Stimulated activated naive CD4-positive, alpha-beta T cell treated with Interleukin-2 at 50 U/mL for 16 hours (primary cell): ENCODE results near the gene GRK6.
"Not testable (repeated sequence)": the region's sequence is repeated elsewhere in the genome, so short reads cannot be mapped to it uniquely, and the experiment has no call there.

Experiments used
- DNase-seq: peaks from one replicate; lab custom pipeline; 2025; lab: John Stamatoyannopoulos, UW

Gene GRK6

DNA sequence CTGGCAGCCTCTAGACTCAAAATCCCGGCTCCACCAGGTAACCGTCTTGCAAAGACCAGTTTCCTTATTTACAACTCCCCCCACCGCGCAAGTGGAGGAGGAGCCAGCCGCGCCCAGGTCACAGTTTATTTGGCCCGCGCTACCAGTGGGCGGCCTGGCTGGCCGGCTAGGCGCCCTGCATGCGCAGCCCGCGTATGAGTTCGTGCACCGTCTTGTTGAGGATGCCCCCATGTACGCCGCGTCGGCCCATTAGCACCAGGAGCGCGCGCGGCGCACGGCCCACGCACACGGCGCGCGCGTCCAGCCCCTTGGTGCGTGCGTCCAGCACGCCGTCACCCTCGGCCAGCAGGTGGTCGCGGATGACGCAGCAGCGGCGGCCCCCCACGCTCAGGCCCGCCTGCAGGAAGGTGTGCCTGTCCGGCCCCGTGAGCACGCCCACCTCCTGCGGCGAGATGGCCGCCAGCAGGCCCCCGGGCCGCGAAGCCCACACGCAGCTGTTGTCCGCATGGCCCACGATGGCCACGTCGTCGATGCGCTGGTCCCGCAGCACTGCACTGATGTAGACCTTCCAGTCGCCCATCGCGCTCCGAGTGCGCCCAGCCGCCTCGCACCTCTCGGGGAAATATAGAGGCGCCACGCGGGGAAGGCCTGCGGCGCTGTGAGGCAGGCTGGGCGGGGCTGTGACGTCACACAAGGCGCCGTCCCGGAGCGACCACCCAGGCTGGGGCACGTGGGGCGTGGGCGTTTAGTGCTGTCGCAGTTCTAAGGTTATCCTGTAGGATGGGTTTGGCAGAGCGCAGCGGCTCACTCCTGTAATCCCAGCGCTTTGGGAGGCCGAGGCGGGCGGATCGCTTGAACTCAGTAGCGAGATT, 26.2 kb upstream of the GRK6 start, which contains the start of gene PFN3:
Gene PFN3, minus strand, starts transcription at position 665 of the 872 bp plus-strand sequence. Its CDS starts 85 bp downstream, at position 580.
- no peak for DNase-seq

DNA sequence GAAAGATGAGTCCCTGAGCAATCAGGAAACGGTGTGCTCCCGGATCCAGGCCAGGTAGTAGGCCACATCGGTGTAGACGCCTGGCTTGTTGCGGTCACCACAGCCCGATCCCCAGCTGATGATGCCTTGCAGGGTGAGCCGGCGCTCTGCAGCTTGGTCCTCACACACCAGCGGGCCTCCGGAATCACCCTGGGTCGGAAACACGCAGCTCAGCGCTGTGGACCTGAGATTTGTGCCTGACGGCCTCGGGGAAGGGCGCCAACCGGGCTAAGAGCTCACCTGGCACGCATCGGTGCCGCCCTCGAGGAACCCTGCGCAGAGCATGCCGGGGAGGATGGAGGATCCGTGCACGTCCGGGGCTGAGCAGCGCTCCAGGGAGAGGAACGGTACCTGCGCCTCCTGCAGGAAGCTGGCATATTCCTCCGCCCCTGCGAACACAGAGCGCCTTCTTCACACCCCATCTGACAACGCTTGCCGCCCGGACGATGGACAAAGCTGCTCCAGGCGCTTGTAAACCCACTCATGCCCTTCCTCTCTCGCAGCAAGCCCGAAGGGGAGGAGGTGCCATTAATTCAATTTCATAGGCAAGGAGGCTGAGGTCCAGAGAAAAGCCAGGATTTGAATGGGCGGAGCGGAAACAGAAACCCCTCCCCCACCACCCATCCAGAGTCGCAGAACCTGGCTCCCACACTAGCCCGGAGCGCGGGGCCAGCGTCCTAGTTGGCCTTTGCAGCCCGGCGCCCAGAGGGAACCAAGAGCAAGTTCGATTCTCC, 24.0 kb upstream of the GRK6 start:
- DNase-seq: peak; percentile 65

DNA sequence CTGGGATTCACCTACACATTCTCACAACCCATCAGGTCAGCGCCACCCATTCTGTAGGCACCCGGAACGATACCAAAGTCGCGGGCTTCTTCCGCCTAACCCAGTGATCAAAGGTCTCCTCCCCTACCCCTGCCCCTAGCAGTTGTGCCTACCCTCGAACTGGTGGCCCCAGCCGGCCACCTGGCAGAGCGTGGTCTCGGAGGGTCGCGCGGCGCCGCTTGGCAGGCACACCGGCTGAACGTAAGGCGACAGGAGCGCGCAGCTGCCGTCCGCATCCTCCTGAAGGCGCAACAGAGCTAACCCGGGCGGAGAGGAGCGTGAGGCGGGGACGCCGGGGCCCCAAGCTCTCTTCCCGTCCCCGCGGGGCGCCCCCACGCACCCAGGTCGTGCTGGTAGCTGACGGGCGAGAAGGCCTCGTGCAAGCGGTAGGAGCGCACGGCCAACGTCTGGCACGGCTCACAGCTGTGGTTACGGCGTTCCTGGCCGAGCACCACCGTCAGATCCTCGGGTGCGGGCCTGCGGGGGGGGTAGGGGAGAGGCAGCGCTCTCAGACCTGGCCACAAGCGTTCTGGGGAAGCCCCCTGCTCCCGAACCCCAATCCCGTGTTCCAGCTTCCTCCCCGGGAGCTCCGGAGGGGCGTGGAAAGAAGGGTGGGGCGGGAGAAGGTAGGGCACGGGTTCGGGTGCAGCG, 23.2 kb upstream of the GRK6 start:
- peak; percentile 41 for DNase-seq

DNA sequence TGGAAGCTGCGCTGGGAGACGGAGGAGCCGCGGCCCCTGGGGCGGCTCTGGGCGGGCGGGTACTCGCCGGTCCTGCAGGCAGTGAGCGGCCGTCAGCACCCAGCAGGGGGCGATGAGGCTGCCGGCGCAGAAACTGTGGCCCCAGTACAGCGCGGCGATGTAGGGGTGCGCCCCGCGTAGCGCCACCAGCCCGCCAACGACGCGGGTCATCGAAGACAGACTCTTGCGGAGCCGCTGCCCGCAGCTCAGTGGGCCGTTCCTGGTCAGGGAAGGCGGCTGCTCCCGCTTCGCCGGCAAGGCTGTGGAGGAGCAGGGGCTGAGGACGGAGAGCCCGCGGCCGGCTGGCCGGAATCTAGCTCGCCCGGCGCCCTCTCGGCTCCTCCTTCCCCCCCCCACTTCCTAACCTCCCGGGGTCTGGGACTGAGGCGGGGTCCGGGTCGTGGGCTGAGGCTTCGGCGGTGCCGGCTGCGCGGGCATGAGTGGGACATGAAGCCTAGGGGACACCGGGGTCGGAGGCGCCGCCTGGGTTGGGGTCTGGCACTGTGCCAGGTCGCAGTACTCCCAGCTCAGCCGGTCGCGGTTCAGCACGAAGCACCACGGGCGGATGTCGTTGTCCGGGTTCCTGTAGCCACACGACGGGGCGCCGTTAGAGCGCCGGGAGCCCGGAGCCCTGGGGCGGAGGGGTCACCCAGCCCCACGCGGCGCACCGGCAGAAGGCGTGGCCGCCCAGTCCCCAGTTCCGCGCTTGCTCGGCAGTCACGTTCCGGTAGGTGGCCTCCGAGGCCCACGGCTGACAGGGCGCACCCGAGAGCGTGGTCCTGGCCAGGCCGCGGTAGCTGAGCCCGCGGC, 22.5 kb upstream of the GRK6 start:
- peak; percentile 84 for DNase-seq

DNA sequence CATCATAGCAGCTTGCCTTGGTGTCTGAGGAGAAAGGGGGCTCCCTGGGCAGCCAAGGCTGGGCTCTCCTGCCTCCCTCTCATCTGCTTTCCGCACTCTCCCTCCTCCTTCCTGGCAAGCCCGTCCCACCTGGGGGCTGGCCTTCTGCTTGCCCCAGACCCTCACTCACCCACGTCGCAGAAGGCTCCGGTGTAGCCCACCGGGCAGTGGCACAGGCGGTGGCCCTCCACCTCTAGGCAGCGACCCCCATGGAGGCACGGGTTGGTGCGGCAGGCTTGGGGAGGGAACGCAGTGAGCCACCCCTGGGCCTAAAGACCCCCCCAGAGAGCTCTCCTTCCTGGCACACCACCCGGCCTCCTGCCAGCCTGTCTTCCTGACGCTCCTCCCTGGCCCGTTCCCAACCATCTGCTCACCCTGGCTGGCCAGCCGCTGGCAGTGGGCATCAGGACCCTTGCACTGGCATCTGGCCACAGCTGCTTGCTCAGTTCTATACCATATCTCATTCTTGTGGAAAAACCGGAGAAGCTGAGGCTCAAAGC, 21.8 kb upstream of the GRK6 start:
- DNase-seq: no peak

DNA sequence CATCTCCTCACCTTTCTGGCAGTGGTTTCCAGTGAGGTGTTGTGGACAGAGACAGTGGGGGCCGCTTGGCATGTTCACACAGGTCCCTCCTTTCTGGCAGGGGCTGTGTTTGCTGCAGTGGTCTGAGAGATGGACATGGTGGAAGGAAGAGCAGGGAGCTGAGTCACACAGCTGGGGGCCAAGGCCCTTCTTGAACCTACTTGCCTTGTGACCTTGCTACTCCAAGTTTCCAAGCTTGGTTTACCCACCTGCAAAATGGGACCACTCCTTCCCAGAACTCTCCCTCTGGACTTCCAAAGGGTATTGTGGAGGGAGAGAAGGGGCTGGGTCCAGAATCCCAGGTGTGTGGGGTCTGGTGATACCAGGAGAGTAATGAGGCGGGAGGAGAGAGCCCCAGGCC, 21.2 kb upstream of the GRK6 start:
- no peak for DNase-seq

DNA sequence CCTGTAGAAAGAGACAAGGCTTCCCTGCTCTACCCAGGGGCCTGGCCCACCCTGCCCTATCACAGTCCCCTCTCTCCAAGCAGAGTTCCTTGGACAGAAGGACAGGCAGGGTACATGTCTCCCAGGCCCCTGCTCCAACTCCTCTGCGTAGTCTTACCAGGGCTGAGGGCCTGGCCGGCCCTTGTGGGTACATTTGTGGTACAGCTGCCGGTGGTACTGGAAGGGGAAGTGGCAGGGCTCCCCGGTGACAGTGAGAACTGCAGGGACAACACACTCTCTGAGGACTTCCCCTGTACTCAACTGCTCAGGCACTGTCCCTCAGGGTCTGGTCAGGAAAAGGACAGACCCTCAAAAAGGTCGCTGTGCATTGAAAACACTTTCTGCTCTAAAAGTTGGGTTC, 20.7 kb upstream of the GRK6 start:
- no peak for DNase-seq

DNA sequence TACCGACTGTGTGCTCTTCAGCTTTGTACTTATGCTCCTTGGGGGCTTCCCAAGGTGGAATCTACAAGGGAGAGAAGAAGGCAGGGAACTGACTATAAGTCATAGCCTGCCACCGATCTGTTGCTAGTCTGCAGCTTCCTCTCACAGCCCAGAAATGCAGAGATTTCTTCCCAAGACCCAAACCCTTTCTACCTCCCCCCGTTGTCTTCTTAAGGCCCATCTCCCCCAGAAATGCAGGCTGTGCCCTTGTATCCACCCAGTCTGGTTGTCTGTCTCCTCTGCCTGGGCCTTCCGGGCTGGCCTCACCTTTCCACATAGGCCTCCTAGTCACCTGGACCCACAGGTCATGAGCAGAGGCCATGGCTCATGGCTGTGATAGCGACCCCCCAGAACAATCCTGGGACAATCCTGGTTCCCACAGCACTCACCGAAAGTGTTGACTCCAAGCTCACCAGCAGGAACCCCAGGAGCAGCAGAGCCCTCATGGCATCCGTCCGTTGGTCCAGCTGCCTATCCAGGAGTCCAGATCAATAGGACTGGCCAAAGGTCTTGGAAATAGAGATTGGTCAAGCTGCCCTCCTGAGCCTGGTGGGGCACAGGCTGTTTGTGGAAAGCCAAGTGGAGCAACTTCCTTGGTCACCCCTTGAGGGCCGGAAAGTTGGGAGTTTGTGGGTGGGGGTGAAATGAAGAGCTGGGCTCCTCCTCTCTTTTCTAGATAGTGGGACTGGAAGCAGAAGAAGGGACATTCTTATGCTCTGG, 17.3 kb upstream of the GRK6 start, which contains the start of gene F12:
Gene F12, minus strand, starts transcription at position 522 of the 759 bp plus-strand sequence. Its CDS starts 37 bp downstream, at position 485.
- DNase-seq: no peak

DNA sequence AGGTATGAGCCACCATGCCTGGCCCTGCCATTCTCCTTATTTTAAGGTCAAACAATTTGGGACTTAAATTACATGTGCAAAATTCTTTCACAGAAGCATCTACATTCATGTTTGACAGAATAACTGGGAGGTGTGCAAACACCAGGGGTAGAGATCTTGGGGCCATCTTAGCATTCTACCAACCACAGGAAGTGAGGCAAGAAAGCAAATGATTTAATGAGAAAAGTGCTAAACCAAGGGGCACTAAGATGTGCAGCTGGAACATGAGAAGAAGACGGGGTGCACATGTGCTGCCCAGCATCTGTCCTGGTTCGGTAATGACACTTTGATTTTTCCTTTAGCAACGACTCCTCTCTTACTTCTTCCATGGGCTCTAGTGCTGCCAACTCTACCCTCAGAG, 15.9 kb upstream of the GRK6 start:
- no peak for DNase-seq

DNA sequence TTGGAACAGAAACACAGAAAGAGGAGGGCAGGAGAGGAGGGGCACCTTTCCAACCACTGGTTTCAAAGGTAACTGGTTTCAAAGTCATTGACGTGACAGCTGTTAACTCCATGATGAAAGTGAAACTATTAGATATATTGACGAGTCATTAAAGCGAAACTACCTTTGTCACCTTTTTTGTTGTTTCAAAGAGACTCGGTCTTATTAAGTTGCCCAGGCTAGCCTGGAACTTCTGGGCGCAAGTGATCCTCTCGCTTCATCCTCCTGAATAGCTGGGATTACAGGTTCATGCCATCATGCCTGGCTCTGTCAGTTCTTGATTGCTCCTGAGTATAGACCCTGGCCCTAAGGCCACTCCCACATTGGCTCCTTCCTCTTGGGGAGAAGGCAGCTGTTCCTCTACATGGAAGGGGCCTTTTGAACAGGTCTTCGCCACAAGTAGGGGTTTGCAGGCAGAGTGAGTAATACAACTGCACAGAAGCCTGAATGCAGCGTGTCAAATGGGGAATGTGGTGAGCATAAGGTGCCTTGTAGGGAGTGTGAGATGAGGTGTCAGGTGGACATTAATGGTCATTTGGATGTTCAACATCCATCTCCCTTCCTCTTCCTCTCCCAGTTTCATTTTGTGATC, 13.8 kb upstream of the GRK6 start:
- DNase-seq: peak; percentile 16

DNA sequence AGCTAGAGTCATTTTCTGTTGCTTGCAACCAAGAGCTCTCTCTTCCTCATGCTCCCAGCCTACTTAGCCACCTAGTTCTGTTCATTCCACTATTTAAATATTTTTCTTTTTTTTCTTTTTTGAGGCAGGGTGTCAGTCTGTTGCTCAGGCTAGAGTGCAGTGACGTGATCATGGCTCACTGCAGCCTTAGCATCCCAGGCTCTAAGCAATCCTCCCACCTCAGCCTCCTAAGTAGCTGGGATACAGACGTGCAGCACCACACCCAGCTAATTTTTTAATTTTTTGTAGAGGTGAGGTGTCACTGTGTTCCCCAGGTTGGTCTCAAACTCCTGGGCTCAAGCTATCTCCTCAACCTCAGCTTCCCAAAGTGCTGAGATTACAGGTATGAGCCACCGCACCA, 12.0 kb upstream of the GRK6 start:
- no peak for DNase-seq

DNA sequence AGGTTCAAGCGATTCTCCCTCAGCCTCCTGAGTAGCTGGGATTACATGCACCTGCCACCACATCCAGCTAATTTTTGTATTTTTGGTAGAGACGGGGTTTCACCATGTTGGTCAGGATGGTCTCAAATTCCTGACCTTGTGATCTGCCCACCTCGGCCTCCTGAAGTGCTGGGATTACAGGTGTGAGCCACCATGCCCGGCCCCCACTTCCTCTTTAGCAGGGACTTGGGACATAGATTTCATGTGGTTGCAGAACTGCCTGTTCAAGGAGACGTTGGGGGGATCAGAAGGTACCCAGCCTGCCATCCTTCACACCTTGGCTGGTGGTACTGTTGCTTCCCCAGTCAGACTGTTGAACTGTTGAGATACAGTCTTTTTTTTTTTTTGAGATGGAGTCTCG, 9.4 kb upstream of the GRK6 start:
- DNase-seq: not testable (repeated sequence)

DNA sequence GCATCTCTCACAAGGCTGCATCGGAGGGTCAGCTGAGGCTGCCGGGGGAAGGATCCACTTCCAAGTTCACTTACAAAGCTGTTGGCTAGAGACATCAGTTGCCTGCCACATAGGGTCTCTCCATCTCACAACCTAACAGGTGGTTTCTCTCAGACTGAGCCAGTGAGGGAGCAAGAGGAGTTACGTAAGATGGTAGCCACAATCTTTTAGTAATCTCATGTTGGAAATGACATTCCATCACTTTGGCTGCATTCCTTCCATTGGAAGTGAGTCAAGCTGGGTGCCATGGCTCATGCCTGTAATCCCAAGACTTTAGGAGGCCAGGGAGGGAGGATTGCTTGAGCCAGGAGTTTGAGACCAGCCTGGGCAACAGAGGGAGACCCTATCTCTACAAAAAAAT, 7.4 kb upstream of the GRK6 start:
- no peak for DNase-seq

DNA sequence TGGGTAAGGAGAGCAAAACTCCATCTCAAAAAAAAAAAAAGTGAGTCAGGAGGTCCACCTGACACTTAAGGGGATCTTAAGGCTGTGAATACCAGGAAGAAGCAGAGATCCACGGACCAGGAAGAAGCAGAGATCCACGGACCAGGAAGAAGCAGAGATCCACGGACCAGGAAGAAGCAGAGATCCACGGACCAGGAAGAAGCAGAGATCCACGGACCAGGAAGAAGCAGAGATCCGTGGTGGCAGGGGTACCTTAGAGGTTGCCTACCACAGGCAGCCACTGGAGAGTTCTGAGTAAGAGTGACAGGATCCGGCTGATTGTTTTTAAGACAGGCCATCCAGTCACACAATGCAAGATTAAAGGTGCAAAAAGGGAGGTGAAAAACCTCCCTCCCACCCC, 6.0 kb upstream of the GRK6 start:
- DNase-seq: not testable (repeated sequence)

DNA sequence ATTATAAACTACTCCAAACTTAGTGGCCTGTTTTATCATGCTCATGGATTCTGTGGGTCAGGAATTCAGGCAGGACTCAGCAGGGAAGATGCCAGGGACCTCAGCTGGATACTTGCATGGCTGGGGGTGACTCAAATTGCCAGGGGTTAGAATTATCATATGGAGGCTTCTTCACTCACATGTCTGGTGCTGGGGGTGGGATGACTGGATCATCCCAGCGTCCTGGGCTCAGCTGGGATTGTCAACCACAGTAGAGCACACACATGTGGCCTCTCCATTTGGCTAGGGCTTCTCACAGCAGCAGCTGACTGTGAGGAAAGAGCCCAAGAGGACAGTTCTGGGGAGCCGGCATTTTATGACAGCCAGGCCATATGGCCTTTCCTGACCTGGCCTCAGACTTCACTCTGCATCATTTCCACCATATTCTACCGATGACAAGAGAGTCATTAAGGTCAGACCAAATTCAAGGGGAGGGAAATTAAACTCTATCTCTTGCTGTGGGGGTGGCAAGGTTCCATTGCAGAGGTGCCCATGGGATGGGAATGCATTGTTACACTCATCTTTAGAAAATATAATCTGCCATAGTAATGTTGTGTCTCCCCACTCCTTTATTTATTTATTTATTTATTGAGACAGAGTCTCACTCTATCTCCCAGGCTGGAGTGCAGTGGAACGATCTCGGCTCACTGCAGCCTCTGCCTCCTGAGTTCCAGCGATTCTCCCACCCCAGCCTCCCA, 5.2 kb upstream of the GRK6 start:
- no peak for DNase-seq

DNA sequence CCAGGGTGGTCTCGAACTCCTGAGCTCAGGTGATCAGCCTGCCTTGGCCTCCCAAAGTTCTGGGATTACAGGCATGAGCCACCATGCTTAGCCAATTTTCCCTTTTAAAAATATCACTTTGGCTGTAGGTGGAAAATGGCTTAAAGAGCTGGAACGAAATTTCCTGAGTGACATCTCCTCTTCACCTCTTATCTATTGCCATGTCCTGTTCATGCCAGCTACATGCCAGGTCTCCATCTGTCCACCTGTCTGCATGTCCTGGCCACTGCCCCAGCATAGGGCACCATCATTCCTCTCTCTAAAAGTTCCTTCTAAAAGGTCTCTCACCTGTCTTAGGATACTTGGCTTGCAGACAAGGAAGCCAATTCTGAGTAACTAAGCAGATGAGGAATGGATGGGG, 2.8 kb upstream of the GRK6 start:
- DNase-seq: no peak

DNA sequence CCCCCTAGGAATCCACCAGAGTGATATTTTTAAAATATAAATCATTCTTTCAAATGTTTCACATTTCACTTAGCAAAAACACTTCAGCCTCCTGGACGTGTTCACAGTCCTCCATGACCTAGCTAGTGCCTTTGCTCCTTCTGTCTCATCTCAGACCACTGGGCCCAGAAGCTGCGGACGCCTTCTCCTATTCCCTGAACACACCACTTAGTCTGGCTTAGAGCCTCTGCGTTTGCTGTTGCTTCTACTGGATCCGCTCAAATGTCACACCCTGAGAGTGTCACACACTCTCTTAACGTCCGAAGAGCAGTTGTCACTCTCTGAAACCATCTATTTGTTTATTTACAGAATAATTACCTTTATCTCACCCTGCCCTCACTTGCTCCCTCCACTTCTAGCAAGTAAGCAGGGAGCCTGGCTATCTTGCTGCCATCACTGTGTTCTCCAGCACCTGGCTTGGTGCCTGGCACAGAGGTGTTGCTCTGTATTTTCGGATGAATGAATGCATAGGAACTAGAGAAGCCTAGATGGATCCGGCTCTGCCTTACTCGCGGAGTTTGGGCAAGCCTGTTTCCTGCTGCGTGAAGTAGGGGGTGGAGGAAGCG, 1.2 kb upstream of the GRK6 start:
- DNase-seq: no peak

DNA sequence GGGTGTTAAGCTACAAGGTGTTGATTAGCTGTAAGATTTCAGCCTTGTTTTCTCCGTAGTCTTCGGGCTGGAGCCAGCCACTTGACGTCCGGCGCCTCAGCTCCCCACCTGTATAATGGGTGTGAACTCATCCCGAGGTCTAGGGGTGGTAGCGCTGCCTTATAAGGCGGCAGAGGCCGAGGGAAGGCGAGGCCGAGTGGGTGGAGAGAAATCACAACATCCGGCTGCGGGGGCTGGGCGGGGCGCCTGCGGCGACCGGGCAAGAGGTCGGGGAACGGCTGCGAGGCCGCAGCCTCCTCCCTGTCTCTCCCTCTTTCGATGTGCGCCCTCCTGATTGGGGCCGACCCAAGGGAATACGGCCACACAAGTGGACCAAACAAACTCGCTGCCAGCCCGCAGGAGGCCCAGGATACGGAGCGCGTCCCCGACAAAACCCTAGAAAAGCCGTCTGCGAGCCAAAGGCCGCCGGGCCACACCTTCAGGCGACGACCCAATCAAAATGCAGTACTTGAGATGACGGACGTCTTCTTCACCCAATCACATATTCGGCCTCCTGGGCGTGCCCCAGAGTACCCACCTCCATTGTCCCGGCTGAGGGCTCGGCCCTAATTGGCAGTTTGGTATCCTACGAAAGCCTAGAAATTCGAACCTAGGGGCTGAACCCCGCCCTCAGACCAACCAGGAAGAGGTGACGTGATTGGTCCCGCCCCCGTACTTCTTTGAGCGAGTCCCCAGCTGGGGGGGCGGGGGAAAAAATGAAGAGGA, 493 bp upstream of the GRK6 start:
- DNase-seq: peak; percentile 100
